HepG2 (cell line): ENCODE measurements around the gene ADAMTS16. TPM values are rescaled to one million over a fixed set of nuclear protein-coding genes. Genes with fewer than 3 reads are reported as not detected.

Experiments used
- CHD4 ChIP-seq: fragments of 200-600 bp; sonication (generic); IDR thresholded peaks from 2 replicates; pipeline ENCODE4 v1.7.0; 2017; ENCODE audit warnings: mild to moderate bottlenecking, low read length, borderline replicate concordance
- ETV6 ChIP-seq: sonication (generic); formaldehyde crosslinking; conservative IDR thresholded peaks from 2 replicates; pipeline ENCODE4 v1.4.0; 2020; ENCODE audit warnings: missing genetic modification reagents
- FOXK1 ChIP-seq: sonication (generic); formaldehyde crosslinking; IDR thresholded peaks from 2 replicates; pipeline ENCODE4 v1.4.0; 2020; ENCODE audit warnings: low read depth, missing genetic modification reagents, borderline replicate concordance
- HNF4G ChIP-seq, 2 experiments: sonication (generic) in 1 of 2; formaldehyde crosslinking in 1 of 2; IDR thresholded peaks; 2 replicates each; pipeline versions ENCODE4 v1.4.0 to v1.6.1; 2011 to 2020; ENCODE audit warnings: borderline replicate concordance in 2 of 2, low read depth in 2 of 2, mild to moderate bottlenecking in 2 of 2, low read length in 1 of 2, missing genetic modification reagents in 1 of 2, moderate library complexity in 1 of 2
- MAF1 ChIP-seq: sonication (generic); formaldehyde crosslinking; IDR thresholded peaks from 2 replicates; pipeline ENCODE4 v1.5.0; 2020; ENCODE audit warnings: missing genetic modification reagents, borderline replicate concordance
- MED8 ChIP-seq: sonication (generic); formaldehyde crosslinking; IDR thresholded peaks from 2 replicates; pipeline ENCODE4 v1.8.1; 2023; ENCODE audit warnings: mild to moderate bottlenecking, missing genetic modification reagents; ENCODE audit not compliant: insufficient replicate concordance
- NR2F6 ChIP-seq, 2 experiments: IDR thresholded peaks; 2 replicates each; pipeline ENCODE4 v1.6.1; 2016; ENCODE audit warnings: antibody characterized with exemption in 1 of 2, mild to moderate bottlenecking in 1 of 2
- ONECUT2 ChIP-seq: sonication (generic); formaldehyde crosslinking; IDR thresholded peaks from 2 replicates; pipeline ENCODE4 v1.4.0; 2020; ENCODE audit warnings: missing genetic modification reagents
- RBM22 ChIP-seq: fragments of 200-400 bp; formaldehyde crosslinking; optimal IDR thresholded peaks from 2 replicates; pipeline ENCODE3; 2017; ENCODE audit warnings: mild to moderate bottlenecking, low read length, moderate library complexity
- TBL1XR1 ChIP-seq: fragments of 150-350 bp; IDR thresholded peaks from 2 replicates; pipeline ENCODE4 v1.6.1; 2014; ENCODE audit warnings: borderline replicate concordance, low read length; ENCODE audit not compliant: partially characterized antibody
- TOPORS ChIP-seq: sonication (generic); formaldehyde crosslinking; IDR thresholded peaks from 2 replicates; pipeline ENCODE4 v1.8.0; 2023; ENCODE audit warnings: mild to moderate bottlenecking, missing genetic modification reagents
- ZNF232 ChIP-seq: sonication (generic); formaldehyde crosslinking; IDR thresholded peaks from 2 replicates; pipeline ENCODE4 v1.4.0; 2020; ENCODE audit warnings: missing genetic modification reagents, borderline replicate concordance
- ZNF331 ChIP-seq: sonication (generic); formaldehyde crosslinking; IDR thresholded peaks from 2 replicates; pipeline ENCODE4 v1.4.0; 2020; ENCODE audit warnings: missing genetic modification reagents
- ZNF546 ChIP-seq: sonication (generic); formaldehyde crosslinking; conservative IDR thresholded peaks from 2 replicates; pipeline ENCODE4 v1.8.1; 2023; ENCODE audit warnings: mild to moderate bottlenecking, missing genetic modification reagents
- ZNF572 ChIP-seq: sonication (generic); formaldehyde crosslinking; IDR thresholded peaks from 2 replicates; pipeline ENCODE4 v1.5.1; 2020; ENCODE audit warnings: mild to moderate bottlenecking, missing genetic modification reagents
- ZSCAN22 ChIP-seq: sonication (generic); formaldehyde crosslinking; IDR thresholded peaks from 2 replicates; pipeline ENCODE4 v1.4.0; 2020; ENCODE audit warnings: mild to moderate bottlenecking, missing genetic modification reagents
- polyA plus RNA-seq, 8 experiments: library from polyadenylated mRNA; depleted of rRNA in 3 of 8; stranded (reverse) in 7 of 8; unstranded in 1 of 8; fragments of >200 nt; fragmentation: Illumina TruSeq in 4 of 8; extraction: Trizol in 4 of 8; gene quantifications; 2 replicates each; pipeline versions ENCODE4 v1.2.1 to v1.2.3, GENCODE V29; 2011 to 2016; ENCODE audit warnings: low read depth in 4 of 8, missing spikeins in 1 of 8, mixed read lengths in 1 of 8; ENCODE audit not compliant: insufficient read depth in 1 of 8
- total RNA-seq, 5 experiments: library from RNA; depleted of rRNA; stranded (reverse); fragments of >200 nt; fragmentation: Illumina TruSeq; extraction: Trizol; gene quantifications; 2 replicates each; pipeline ENCODE4 v1.2.3, GENCODE V29; 2016; ENCODE audit warnings: low read depth in 1 of 5
- TF ChIP-seq, protein P1 (sequence below): sonication (generic); formaldehyde crosslinking; IDR thresholded peaks from 2 replicates; pipeline ENCODE4 v1.4.0; 2020; ENCODE audit warnings: missing genetic modification reagents, borderline replicate concordance
- TF ChIP-seq, protein P2 (sequence below): sonication (generic); formaldehyde crosslinking; IDR thresholded peaks from 2 replicates; pipeline ENCODE4 v1.8.0; 2022; ENCODE audit warnings: low read depth, missing genetic modification reagents
- TF ChIP-seq, protein P3 (sequence below): IDR thresholded peaks from 2 replicates; pipeline ENCODE4 v1.6.1; 2012; ENCODE audit warnings: low read length, improper control_type of control experiment
- TF ChIP-seq, protein P4 (sequence below): sonication (generic); formaldehyde crosslinking; IDR thresholded peaks from 2 replicates; pipeline ENCODE4 v1.5.0; 2020; ENCODE audit warnings: missing genetic modification reagents, mild to moderate bottlenecking, borderline replicate concordance

ADAMTS16 gene
- total and polyA plus RNA-seq, 2 of the 13 experiments (the other 11 are each of a cell fraction or from before 2014, with no cell fraction given), result 0.02 to 0.03 TPM

DNA sequence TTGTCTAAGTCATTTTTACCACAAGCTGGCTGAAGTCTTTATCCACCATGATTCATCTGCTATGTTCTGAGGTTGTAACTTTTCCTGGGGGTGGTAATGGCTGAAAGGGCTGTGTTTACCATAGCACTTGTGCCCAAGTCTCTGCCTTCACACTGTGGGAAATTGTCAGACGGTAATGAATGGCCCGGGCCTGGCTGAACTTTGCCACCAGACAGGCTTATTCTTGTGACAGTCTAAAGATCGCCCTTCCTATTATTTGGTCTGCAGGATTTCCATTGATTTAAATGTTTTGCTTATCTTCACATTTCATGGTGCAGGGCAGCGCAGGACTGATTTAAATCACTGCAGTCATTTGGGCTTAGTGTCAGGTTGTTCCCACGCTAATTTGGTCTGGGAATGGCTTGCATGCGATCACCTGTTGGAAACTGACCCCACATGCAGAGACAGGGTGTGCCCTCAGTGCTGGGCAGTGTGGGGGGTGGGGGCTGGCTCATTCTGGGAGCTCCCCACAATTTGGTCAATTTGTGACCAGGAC is 173.0 kb downstream of the ADAMTS16 start (continued):
- TF ChIP-seq RBM22 (no peak), HNF4G (IDR thresholded peaks at IDR 0.05; ENCODE audit: borderline replicate concordance, low read depth, low read length) (peak; percentile 81), HNF4G (CRISPR knock-in tag; IDR thresholded peaks at IDR 0.05; ENCODE audit: borderline replicate concordance, low read depth) (no peak), MED8 (no peak), FOXK1 (CRISPR knock-in tag) (0 out of 2 replicates have a peak, but pooled peaks have one; percentile 16), ONECUT2 (CRISPR knock-in tag) (peak; percentile 79), TOPORS (no peak), ETV6 (CRISPR knock-in tag) (no peak), TBL1XR1 (peak; percentile 56), CHD4 (no peak), NR2F6 (IDR thresholded peaks at IDR 0.05) (peak; percentile 43; the same call in 1 of the 2 replicates), NR2F6 (CRISPR knock-in tag; IDR thresholded peaks at IDR 0.05) (no peak), ZNF232 (CRISPR knock-in tag) (no peak), ZSCAN22 (no peak), ZNF546 (CRISPR knock-in tag) (no peak), MAF1 (CRISPR knock-in tag) (no peak), ZNF572 (no peak), ZNF331 (CRISPR knock-in tag) (peak; percentile 43; the same call in 1 of the 2 replicates)
- TF ChIP-seq, protein P1, sequence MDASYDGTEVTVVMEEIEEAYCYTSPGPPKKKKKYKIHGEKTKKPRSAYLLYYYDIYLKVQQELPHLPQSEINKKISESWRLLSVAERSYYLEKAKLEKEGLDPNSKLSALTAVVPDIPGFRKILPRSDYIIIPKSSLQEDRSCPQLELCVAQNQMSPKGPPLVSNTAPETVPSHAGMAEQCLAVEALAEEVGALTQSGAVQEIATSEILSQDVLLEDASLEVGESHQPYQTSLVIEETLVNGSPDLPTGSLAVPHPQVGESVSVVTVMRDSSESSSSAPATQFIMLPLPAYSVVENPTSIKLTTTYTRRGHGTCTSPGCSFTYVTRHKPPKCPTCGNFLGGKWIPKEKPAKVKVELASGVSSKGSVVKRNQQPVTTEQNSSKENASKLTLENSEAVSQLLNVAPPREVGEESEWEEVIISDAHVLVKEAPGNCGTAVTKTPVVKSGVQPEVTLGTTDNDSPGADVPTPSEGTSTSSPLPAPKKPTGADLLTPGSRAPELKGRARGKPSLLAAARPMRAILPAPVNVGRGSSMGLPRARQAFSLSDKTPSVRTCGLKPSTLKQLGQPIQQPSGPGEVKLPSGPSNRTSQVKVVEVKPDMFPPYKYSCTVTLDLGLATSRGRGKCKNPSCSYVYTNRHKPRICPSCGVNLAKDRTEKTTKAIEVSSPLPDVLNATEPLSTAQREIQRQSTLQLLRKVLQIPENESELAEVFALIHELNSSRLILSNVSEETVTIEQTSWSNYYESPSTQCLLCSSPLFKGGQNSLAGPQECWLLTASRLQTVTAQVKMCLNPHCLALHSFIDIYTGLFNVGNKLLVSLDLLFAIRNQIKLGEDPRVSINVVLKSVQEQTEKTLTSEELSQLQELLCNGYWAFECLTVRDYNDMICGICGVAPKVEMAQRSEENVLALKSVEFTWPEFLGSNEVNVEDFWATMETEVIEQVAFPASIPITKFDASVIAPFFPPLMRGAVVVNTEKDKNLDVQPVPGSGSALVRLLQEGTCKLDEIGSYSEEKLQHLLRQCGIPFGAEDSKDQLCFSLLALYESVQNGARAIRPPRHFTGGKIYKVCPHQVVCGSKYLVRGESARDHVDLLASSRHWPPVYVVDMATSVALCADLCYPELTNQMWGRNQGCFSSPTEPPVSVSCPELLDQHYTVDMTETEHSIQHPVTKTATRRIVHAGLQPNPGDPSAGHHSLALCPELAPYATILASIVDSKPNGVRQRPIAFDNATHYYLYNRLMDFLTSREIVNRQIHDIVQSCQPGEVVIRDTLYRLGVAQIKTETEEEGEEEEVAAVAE (CRISPR knock-in tag), result no peak
- TF ChIP-seq, protein P2, sequence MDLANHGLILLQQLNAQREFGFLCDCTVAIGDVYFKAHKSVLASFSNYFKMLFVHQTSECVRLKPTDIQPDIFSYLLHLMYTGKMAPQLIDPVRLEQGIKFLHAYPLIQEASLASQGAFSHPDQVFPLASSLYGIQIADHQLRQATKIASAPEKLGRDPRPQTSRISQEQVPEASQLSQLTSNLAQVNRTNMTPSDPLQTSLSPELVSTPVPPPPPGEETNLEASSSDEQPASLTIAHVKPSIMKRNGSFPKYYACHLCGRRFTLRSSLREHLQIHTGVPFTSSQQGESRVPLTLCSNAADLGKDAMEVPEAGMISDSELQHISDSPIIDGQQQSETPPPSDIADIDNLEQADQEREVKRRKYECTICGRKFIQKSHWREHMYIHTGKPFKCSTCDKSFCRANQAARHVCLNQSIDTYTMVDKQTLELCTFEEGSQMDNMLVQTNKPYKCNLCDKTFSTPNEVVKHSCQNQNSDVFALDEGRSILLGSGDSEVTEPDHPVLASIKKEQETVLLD (CRISPR knock-in tag), result no peak
- TF ChIP-seq, protein P3, sequence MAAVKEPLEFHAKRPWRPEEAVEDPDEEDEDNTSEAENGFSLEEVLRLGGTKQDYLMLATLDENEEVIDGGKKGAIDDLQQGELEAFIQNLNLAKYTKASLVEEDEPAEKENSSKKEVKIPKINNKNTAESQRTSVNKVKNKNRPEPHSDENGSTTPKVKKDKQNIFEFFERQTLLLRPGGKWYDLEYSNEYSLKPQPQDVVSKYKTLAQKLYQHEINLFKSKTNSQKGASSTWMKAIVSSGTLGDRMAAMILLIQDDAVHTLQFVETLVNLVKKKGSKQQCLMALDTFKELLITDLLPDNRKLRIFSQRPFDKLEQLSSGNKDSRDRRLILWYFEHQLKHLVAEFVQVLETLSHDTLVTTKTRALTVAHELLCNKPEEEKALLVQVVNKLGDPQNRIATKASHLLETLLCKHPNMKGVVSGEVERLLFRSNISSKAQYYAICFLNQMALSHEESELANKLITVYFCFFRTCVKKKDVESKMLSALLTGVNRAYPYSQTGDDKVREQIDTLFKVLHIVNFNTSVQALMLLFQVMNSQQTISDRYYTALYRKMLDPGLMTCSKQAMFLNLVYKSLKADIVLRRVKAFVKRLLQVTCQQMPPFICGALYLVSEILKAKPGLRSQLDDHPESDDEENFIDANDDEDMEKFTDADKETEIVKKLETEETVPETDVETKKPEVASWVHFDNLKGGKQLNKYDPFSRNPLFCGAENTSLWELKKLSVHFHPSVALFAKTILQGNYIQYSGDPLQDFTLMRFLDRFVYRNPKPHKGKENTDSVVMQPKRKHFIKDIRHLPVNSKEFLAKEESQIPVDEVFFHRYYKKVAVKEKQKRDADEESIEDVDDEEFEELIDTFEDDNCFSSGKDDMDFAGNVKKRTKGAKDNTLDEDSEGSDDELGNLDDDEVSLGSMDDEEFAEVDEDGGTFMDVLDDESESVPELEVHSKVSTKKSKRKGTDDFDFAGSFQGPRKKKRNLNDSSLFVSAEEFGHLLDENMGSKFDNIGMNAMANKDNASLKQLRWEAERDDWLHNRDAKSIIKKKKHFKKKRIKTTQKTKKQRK, result no peak
- TF ChIP-seq, protein P4, sequence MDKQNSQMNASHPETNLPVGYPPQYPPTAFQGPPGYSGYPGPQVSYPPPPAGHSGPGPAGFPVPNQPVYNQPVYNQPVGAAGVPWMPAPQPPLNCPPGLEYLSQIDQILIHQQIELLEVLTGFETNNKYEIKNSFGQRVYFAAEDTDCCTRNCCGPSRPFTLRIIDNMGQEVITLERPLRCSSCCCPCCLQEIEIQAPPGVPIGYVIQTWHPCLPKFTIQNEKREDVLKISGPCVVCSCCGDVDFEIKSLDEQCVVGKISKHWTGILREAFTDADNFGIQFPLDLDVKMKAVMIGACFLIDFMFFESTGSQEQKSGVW (CRISPR knock-in tag), result no peak
